Stimulated activated naive CD4-positive, alpha-beta T cell treated with Interleukin-2 at 50 U/mL for 16 hours (primary cell): ENCODE data around the gene COLEC11.

Source experiments
- DNase-seq: peaks from one replicate; lab custom pipeline; 2025; lab: John Stamatoyannopoulos, UW

COLEC11 gene

GRCh38 chr2:3639015-3639630 is 44.2 kb downstream of the COLEC11 start:
- no peak for DNase-seq

- DNase-seq: no peak
These were observed 44.7 kb downstream of the COLEC11 start for GRCh38 chr2:3639653-3640052.

- DNase-seq: no peak
These were observed 46.3 kb downstream of the COLEC11 start for GRCh38 chr2:3641181-3641580.

DNA sequence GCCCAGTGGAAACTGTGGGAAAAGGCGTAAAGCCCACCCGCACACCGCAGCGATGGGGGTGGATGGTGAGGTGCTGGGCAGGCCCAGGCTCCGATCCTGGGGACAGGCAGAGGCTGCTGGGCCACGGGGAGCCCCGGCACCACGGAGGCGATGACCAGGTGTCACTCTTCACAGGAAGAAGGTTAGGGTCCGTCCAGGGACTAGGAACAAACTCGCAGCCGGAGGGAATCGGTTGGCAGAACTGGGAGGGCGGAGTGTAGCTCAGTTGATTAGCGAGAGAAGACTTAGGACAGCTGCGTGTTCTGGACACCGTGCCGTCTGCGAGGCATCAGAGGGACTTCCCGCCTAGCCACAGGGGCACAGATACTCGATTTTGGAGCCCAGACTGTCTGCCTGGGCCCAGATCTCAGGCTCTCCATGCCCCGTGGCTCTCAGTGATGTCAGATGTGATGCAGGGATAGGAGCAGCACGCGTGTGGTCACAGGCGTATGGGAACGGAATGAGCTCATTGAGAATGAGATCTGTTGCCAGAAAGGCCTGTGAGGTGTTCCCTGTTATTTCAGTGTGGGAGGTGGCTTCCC is 47.0 kb downstream of the COLEC11 start:
- DNase-seq: no peak

DNA sequence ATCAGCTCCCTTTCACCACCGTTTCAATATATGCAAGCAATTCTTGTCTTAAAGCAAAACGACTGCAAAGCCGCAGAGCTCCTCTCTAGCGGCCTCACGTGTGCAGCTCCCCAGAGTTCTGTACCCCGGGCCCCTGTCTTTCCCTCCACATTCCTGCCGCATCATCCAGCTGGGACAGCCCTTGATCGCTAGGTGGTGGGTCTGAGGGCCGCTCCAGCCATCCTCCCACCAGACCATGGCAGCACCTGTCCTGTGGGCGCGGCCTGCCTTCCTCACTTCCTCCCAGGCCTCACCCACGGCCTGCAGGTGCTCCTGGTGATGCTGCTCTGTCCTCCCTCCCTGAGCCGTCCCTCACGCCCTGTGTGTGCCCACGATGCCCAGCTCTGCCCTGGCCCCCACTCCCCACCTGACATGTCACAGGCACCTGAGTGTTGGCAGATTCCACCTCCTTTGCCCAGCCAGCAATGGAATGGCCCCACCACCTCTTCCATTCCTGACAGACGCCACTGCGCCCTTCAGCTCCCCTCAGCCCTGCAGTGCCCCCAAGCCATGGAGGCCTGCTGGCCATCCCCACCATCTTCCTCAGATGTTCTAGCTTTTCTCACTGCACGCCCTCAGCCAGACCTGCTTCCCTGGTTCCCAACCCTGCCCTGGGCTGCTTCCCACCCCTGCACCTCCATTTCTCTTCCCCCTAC is 47.8 kb downstream of the COLEC11 start:
- no peak for DNase-seq

GRCh38 chr2:3643371-3644245 is 48.7 kb downstream of the COLEC11 start:
- no peak for DNase-seq

DNA sequence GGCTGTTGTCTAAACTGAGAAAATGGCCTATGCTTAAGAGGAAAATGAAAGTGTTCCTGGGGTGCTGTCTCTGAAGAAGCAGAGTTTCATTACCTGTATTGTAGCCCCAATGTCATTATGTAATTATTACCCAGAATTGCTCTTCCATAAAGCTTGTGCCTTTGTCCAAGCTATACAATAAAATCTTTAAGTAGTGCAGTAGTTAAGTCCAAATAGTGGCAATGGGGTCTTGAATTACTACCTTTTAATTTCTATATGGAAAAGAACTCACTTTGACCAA is 49.3 kb downstream of the COLEC11 start:
- DNase-seq: no peak

DNA sequence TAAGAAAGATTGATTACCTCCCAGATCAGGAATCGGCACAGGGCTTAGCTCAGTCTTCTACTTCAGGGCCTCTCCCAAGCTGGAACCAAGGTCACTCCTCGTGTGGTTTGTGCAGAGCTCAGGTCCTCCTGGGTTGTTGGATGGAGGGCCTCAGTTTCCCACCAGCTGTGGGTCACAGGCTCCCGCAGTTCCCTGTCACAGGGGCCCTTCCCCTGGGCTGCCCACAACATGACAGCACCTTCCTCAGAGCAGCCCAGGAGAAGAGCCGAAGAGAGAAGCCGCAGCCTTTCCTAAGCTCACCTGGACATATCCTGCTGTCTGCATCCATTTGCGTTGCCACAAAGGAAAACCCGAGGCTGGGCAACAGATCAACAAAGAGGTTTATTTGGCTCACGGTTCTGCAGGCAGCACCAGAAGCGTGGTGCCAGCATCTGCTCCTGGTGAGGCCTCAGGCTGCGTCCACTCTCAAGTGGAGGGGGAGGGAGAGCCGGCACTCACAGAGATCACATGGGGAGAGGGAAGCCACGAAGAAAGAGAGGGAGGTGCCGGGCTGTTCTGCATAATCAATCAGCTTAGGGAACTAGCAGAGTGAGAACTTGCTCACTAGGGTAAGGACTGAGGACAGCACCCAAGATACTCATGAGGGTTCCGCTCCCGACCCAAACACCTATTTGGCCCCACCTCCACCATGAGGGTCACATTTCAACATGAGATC is 50.1 kb downstream of the COLEC11 start:
- no peak for DNase-seq

GRCh38 chr2:3645745-3646389 is 51.0 kb downstream of the COLEC11 start:
- DNase-seq: no peak

DNA sequence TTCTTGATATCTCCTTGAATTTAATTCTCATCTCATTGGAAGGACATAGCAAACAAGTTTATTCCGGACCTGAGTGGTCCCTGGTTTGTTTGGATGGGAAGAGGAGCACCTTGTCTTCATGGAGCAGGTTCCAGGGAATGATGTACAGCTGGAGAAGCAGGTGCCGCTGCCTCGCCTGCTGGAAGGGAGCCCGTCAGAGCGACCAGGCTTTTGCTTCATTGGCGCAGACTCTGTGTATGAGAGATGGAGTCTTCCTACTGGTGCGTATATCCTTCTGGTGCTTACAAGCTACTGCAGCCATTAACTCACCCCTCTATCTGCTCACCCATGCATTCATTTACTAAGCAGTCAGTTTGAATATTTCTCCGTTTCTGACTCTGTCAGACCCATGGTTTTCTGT is 51.5 kb downstream of the COLEC11 start:
- no peak for DNase-seq

DNA sequence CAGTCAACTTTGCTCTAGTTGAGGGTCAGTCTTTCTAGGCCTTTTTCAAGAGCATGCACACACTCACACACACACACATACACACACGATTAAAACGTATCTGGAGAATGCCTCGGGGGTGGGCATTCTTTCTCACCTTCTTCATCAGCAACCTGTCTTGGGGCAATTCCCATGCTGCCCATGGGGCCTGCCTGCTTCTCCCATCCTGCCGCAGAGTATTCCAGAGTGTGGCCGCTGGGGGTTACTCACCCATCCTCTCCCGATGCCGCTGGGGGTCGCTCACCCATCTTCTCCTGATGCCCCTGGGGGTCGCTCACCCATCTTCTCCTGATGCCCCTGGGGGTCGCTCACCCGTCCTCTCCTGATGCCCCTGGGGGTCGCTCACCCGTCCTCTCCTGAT is 52.3 kb downstream of the COLEC11 start:
- no peak for DNase-seq

GRCh38 chr2:3647831-3648651 is 53.1 kb downstream of the COLEC11 start:
- DNase-seq: no peak

GRCh38 chr2:3648652-3649177 is 53.8 kb downstream of the COLEC11 start:
- no peak for DNase-seq

- DNase-seq: no peak
These were observed 54.7 kb downstream of the COLEC11 start for GRCh38 chr2:3649581-3649980.

- DNase-seq: no peak
These were observed 55.4 kb downstream of the COLEC11 start for GRCh38 chr2:3650140-3650920.

DNA sequence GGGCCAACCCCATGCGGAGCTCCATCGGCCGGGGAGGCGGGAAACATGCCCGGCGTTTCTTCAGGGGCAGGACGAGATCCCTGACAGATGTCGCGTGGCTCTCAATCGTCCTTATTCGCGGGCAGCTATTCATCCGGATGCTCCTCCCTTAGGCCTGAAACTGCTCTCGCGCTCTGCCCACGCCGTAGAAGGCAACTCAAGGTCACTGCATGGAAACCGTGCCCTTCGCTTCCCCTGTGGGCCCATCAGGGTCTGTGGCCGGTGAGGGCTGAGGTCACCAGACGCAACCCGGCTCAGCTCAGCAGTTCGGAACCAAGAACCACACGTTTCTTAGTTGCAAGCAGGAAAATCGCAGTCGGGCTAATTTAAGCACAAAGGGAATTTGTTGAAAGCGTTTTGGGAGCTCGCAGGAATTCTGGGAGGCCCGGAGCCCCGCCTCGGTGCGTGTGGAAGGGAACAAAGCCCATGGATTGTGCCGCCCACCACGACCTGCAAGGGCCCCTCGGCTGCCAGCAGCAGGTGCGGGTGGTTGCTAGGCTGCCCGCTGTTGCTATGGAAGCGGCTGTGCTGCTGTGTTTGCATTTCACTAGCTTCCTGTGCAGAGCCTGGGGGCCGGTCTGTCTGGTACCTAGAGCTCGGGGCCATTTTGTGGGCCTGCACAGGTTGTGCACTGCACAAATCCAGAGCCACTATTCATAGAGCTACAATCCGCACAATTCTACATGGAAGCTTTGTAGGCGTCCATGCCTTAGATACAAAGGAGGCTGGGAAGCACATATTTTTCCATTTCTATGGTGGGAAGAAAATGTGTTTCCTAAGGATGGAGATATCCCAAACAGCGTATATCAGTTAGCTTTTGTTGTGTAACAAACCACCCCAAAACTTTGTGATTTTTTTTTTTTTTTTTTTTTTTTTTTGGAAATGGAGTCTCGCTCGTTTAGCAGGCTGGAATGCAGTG is 57.1 kb downstream of the COLEC11 start:
- DNase-seq: peak; percentile 53

DNA sequence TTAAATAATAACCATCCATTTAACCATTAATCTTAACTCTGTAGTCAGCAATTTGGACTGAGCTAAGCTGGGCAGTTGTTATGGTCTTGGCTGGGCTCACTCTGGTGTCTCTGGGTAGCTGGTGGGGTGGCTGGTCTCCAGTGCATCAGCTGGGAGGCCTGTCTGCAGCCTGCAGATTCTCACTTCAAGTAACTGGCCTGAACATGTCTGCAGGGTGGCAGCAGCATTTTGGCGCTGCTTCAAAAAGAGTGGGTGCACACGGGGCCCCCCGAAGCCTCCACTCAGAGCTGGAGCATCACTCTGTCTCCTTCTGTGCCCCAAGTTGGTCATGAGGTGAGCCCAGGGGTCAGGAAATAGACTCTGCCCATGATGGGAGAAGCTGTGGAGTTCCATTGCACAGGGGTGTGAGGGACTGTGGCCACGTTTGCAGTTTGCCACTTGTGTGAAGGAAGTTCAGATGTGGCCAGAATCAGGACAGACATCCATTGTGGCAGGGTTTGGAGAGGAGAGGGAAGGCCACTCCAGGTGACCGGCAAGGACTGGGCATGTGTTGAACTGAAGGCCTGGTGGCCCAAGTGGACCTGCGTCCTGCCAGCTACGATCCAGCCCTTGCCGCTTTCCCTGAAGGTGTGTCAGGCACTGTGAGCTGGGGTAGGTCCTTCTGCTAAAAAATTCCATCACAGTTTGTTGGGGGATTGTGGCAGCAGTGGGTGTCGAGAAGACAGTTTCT is 58.1 kb downstream of the COLEC11 start:
- no peak for DNase-seq

DNA sequence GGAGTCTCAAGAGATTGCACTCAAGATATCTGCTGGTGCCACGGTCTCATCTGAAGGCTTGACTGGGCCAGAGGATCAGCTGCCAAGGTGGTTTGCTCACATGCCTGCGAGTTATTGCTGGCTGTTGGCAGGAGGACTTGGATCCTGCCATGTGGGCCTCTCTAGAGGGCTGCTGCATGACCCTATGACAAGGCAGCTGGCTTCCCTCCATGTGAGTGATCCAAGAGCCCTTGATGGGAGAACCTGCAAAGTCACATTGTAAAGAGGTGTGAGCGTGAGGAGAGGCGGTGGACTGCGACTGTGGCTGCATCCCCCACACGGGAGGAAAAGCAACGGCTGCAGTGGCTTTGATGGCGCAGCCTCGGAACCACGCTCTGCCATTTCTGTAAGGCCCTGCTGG is 59.1 kb downstream of the COLEC11 start:
- DNase-seq: no peak
